ENCODE measurements around the gene PON1. TPM values are rescaled to one million over a fixed set of nuclear protein-coding genes. Genes with fewer than 3 reads are reported as not detected.

The PON1 gene
- total and polyA plus RNA-seq, 2 of the 8 experiments (the other 6 are each of a cell fraction or from before 2014, with no cell fraction given), result not detected

- no peak overlapping the region for H3K4me3 ChIP-seq (ENCODE audit: extremely low read depth in 1 of 4, insufficient read depth in 2 of 4, low read depth in 3 of 4, low read length in 4 of 4)
- H3K27me3 ChIP-seq (replicated peaks in 1 of 4; ENCODE audit: control insufficient read depth in 3 of 4, extremely low read depth in 1 of 4, insufficient read depth in 3 of 4, low read length in 3 of 4), result no peaks in the 10 kb centered on the region
- H3K23me2 ChIP-seq (ENCODE audit: low read depth, low read length), result no peaks in the 10 kb centered on the region
- no peak overlapping the region for H4K5ac ChIP-seq (ENCODE audit: insufficient read length, low read depth, low read length)
- no peak overlapping the region for H3K27ac ChIP-seq (ENCODE audit: low read depth, low read length)
- H3K9me3 ChIP-seq (ENCODE audit: insufficient read depth in 2 of 2, low read depth in 1 of 2, low read length in 1 of 2), result no peaks in the 10 kb centered on the region
- H3K79me1 ChIP-seq (ENCODE audit: low read depth, low read length), result no peaks in the 10 kb centered on the region
- no peak overlapping the region for H2BK5ac ChIP-seq (ENCODE audit: low read depth, low read length)
- no peak overlapping the region for H3K4me2 ChIP-seq (ENCODE audit: insufficient read depth in 1 of 2, low read depth in 2 of 2, low read length in 2 of 2)
- H3K18ac ChIP-seq (ENCODE audit: extremely low read depth, low read length), result no peak overlapping the region
- peaks cover 0 to 2% (median under 1%) of the 10 kb centered on the region in 4 experiments; a peak in 2 of 7 replicates for H3K4me1 ChIP-seq (replicated peaks in 1 of 4; ENCODE audit: control insufficient read depth in 3 of 4, insufficient read depth in 4 of 4, low read length in 3 of 4)
- H4K91ac ChIP-seq (replicated peaks; ENCODE audit: insufficient read length, low read length), result no peak overlapping the region
- no peak overlapping the region for H3K56ac ChIP-seq (replicated peaks; ENCODE audit: insufficient read length, low read depth, low read length)
- no peaks in the 10 kb centered on the region for H3K79me2 ChIP-seq (ENCODE audit: control insufficient read depth in 1 of 2, insufficient read depth in 2 of 2, low read length in 2 of 2)
- no peak for FAIRE-seq
- no peaks in the 10 kb centered on the region for H4K20me1 ChIP-seq (replicated peaks in 1 of 2; ENCODE audit: control insufficient read depth in 1 of 2, insufficient read depth in 2 of 2, low read length in 2 of 2)
- no peak overlapping the region for H2AK5ac ChIP-seq (ENCODE audit: low read depth, low read length)
- no peak overlapping the region for H2BK20ac ChIP-seq (ENCODE audit: low read length)
- H3K4ac ChIP-seq (replicated peaks; ENCODE audit: insufficient read length, low read depth, low read length), result no peak overlapping the region
- H3K23ac ChIP-seq (ENCODE audit: insufficient read length), result no peak overlapping the region
- no peak for DNase-seq (ENCODE audit: low read depth in 1 of 2, low spot score in 2 of 2)
- no peak overlapping the region for H3K14ac ChIP-seq (ENCODE audit: insufficient read length)
- WGBS, 2 experiments (ENCODE audit: extremely low coverage in 1 of 2, insufficient coverage in 1 of 2, insufficient read length in 1 of 2, insufficient replicate concordance in 2 of 2, low coverage in 1 of 2, low lambda C conversion rate in 2 of 2, missing lambda C conversion rate in 1 of 2), result 85% methylated on average over 8 of the region's 8 CpGs; no CpG with 5 or more reads in 1 of the 2 experiments
- ChIA-PET POLR2A (ENCODE audit: partially characterized antibody) (no interaction called here), CTCF (ENCODE audit: partially characterized antibody) (no interaction called here)
- no peak overlapping the region for H2BK120ac ChIP-seq (replicated peaks; ENCODE audit: low read depth, low read length)
- no peak overlapping the region for H4K8ac ChIP-seq (ENCODE audit: extremely low read depth, insufficient read depth, low read length)
- H3K36me3 ChIP-seq (ENCODE audit: control insufficient read depth in 2 of 4, insufficient read depth in 4 of 4, low read length in 3 of 4), result no peaks in the 10 kb centered on the region
- H3K9ac ChIP-seq (replicated peaks in 1 of 4; ENCODE audit: extremely low read depth in 1 of 4, low read depth in 3 of 4, low read length in 3 of 4), result no peak overlapping the region
- no peak overlapping the region for H2BK15ac ChIP-seq (ENCODE audit: low read length)
- TF ChIP-seq CBX5 (IDR thresholded peaks at IDR 0.05; ENCODE audit: low read depth, low read length) (no peak), RFX5 (IDR thresholded peaks at IDR 0.05; ENCODE audit: borderline replicate concordance, low read depth, low read length) (no peak), BCL11A (IDR thresholded peaks at IDR 0.05; ENCODE audit: low read depth in 2 of 2, low read length in 2 of 2) (no peak)
- no peak overlapping the region for H2AFZ ChIP-seq (ENCODE audit: low read length)
- no peak overlapping the region for H2BK12ac ChIP-seq (ENCODE audit: low read depth, low read length)
Observed at GRCh38 chr7:95318501-95319100, 5.7 kb downstream of the PON1 start.

Measured in H1 (cell line).